K562 (cell line): ENCODE measurements around the gene MFAP5. TPM values are rescaled to one million over a fixed set of nuclear protein-coding genes. Genes with fewer than 3 reads are reported as not detected.

Source experiments
- CTBP1 ChIP-seq: fragments of 450-650 bp; IDR thresholded peaks from 2 replicates; pipeline ENCODE4 v1.6.1; 2016; ENCODE audit warnings: borderline replicate concordance
- ELK3 ChIP-seq: fragments of 450-650 bp; formaldehyde crosslinking; IDR thresholded peaks from 2 replicates; pipeline ENCODE4 v1.4.0; 2020; ENCODE audit warnings: mild to moderate bottlenecking
- HMGN3 ChIP-seq: IDR thresholded peaks from 2 replicates; pipeline ENCODE4 v1.6.1; 2011; ENCODE audit warnings: borderline replicate concordance, low read depth, mild to moderate bottlenecking, mixed read lengths, low read length; ENCODE audit not compliant: insufficient read length; ENCODE audit errors: extremely low read depth
- MLX ChIP-seq, 2 experiments: fragments of 450-650 bp in 1 of 2; sonication (generic) in 1 of 2; formaldehyde crosslinking; conservative IDR thresholded peaks; 2 replicates each; pipeline versions ENCODE4 v1.4.0 to v1.8.1; 2020 to 2022; ENCODE audit warnings: mild to moderate bottlenecking in 1 of 2, missing genetic modification reagents in 1 of 2
- NCOA1 ChIP-seq: fragments of 450-650 bp; IDR thresholded peaks from 2 replicates; pipeline ENCODE4 v1.6.1; 2016; ENCODE audit warnings: low read depth
- NCOR1 ChIP-seq: fragments of 450-650 bp; IDR thresholded peaks from 2 replicates; pipeline ENCODE4 v1.6.1; 2016; ENCODE audit warnings: mild to moderate bottlenecking, moderate library complexity
- NR4A1 ChIP-seq, 2 experiments: fragments of 250-450 bp in 1 of 2; fragments of 450-650 bp in 1 of 2; sonication (Bioruptor Pico) in 1 of 2; IDR thresholded peaks; 2 replicates each; pipeline versions ENCODE4 v1.4.0 to v1.6.1; 2016 to 2020; ENCODE audit warnings: mild to moderate bottlenecking in 2 of 2, missing compliant biosample characterization in 1 of 2, missing genetic modification characterization in 1 of 2, moderate library complexity in 1 of 2
- OTX1 ChIP-seq: fragments of 450-650 bp; formaldehyde crosslinking; IDR thresholded peaks from 2 replicates; pipeline ENCODE4 v1.4.0; 2022; ENCODE audit warnings: mild to moderate bottlenecking
- RBFOX2 ChIP-seq: fragments of 200-400 bp; formaldehyde crosslinking; IDR thresholded peaks from 2 replicates; pipeline ENCODE4 v1.6.1; 2017; ENCODE audit warnings: low read depth, mild to moderate bottlenecking, low read length, moderate library complexity
- STAG1 ChIP-seq: sonication (generic); formaldehyde crosslinking; IDR thresholded peaks from 2 replicates; pipeline ENCODE4 v1.5.0; 2020; ENCODE audit warnings: missing genetic modification reagents, borderline replicate concordance
- THRB ChIP-seq: fragments of 450-650 bp; formaldehyde crosslinking; conservative IDR thresholded peaks from 2 replicates; pipeline ENCODE4 v1.4.0; 2022; ENCODE audit warnings: mild to moderate bottlenecking, missing genetic modification characterization
- XRCC3 ChIP-seq: fragments of 450-650 bp; IDR thresholded peaks from 2 replicates; pipeline ENCODE4 v1.6.1; 2017; ENCODE audit warnings: mild to moderate bottlenecking, moderate library complexity
- ZBTB43 ChIP-seq: sonication (generic); formaldehyde crosslinking; IDR thresholded peaks from 2 replicates; pipeline ENCODE4 v1.8.0; 2023; ENCODE audit warnings: mild to moderate bottlenecking, missing genetic modification reagents
- ZBTB7A ChIP-seq: IDR thresholded peaks from 2 replicates; pipeline ENCODE4 v1.6.1; 2011; ENCODE audit warnings: low read depth, mild to moderate bottlenecking, low read length, moderate library complexity, borderline replicate concordance; ENCODE audit not compliant: control insufficient read depth
- ZFX ChIP-seq: sonication (generic); formaldehyde crosslinking; IDR thresholded peaks from 2 replicates; pipeline ENCODE4 v1.8.0; 2022; ENCODE audit warnings: mild to moderate bottlenecking, missing genetic modification reagents, moderate library complexity
- polyA plus RNA-seq, 8 experiments: library from polyadenylated mRNA; depleted of rRNA in 4 of 8; stranded (reverse) in 5 of 8; unstranded in 3 of 8; fragments of >200 nt; fragmentation: Nextera tagmentation in 2 of 8; fragmentation: Illumina TruSeq in 1 of 8; extraction: Ambion mirVana in 2 of 8; extraction: Trizol in 1 of 8; gene quantifications; 2 replicates each; pipeline versions ENCODE4 v1.2.1 to v1.2.3, GENCODE V29; 2011 to 2014; ENCODE audit warnings: inconsistent platforms in 1 of 8, missing spikeins in 1 of 8
- total RNA-seq, 7 experiments: library from RNA; depleted of rRNA in 6 of 7; stranded (reverse); fragments of >200 nt in 6 of 7; fragmentation: Illumina TruSeq in 2 of 7; extraction: Trizol in 2 of 7; gene quantifications; 2 replicates each; pipeline versions ENCODE4 v1.2.1 to v1.2.3, GENCODE V29; 2011 to 2021; ENCODE audit warnings: low replicate concordance in 1 of 7
- TF ChIP-seq, protein P1 (sequence below): fragments of 250-450 bp; sonication (Bioruptor Pico); IDR thresholded peaks from 2 replicates; pipeline ENCODE4 v1.5.0; 2020; ENCODE audit warnings: mild to moderate bottlenecking
- TF ChIP-seq, protein P2 (sequence below): sonication (generic); formaldehyde crosslinking; IDR thresholded peaks from 2 replicates; pipeline ENCODE4 v1.8.0; 2023; ENCODE audit warnings: mild to moderate bottlenecking, missing genetic modification reagents

The MFAP5 gene
- total and polyA plus RNA-seq, 9 of the 15 experiments (the other 6 are each of a cell fraction or from before 2014, with no cell fraction given) = not detected

GRCh38 chr12:8697476-8698131 is 35.0 kb upstream of the MFAP5 start, which contains the start of gene RIMKLB (continued):
- TF ChIP-seq ZBTB7A (peak; percentile 71; the same call in 1 of the 2 replicates), CTBP1 (peak; percentile 70), NCOR1 (no peak), THRB (CRISPR knock-in tag) (no peak), ZBTB43 (no peak), NCOA1 (no peak), HMGN3 (peak; percentile 26), STAG1 (CRISPR knock-in tag) (no peak), ELK3 (no peak), RBFOX2 (peak; percentile 80), NR4A1 (CRISPR knock-in tag; IDR thresholded peaks at IDR 0.05) (no peak), NR4A1 (tag; IDR thresholded peaks at IDR 0.05) (no peak), ZFX (CRISPR knock-in tag) (no peak), MLX (CRISPR knock-in tag; conservative IDR thresholded peaks at IDR 0.05) (no peak), XRCC3 (no peak), OTX1 (CRISPR knock-in tag) (no peak)
- TF ChIP-seq, protein P1, sequence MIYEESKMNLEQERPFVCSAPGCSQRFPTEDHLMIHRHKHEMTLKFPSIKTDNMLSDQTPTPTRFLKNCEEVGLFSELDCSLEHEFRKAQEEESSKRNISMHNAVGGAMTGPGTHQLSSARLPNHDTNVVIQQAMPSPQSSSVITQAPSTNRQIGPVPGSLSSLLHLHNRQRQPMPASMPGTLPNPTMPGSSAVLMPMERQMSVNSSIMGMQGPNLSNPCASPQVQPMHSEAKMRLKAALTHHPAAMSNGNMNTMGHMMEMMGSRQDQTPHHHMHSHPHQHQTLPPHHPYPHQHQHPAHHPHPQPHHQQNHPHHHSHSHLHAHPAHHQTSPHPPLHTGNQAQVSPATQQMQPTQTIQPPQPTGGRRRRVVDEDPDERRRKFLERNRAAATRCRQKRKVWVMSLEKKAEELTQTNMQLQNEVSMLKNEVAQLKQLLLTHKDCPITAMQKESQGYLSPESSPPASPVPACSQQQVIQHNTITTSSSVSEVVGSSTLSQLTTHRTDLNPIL (CRISPR knock-in tag) = no peak
- TF ChIP-seq, protein P2, sequence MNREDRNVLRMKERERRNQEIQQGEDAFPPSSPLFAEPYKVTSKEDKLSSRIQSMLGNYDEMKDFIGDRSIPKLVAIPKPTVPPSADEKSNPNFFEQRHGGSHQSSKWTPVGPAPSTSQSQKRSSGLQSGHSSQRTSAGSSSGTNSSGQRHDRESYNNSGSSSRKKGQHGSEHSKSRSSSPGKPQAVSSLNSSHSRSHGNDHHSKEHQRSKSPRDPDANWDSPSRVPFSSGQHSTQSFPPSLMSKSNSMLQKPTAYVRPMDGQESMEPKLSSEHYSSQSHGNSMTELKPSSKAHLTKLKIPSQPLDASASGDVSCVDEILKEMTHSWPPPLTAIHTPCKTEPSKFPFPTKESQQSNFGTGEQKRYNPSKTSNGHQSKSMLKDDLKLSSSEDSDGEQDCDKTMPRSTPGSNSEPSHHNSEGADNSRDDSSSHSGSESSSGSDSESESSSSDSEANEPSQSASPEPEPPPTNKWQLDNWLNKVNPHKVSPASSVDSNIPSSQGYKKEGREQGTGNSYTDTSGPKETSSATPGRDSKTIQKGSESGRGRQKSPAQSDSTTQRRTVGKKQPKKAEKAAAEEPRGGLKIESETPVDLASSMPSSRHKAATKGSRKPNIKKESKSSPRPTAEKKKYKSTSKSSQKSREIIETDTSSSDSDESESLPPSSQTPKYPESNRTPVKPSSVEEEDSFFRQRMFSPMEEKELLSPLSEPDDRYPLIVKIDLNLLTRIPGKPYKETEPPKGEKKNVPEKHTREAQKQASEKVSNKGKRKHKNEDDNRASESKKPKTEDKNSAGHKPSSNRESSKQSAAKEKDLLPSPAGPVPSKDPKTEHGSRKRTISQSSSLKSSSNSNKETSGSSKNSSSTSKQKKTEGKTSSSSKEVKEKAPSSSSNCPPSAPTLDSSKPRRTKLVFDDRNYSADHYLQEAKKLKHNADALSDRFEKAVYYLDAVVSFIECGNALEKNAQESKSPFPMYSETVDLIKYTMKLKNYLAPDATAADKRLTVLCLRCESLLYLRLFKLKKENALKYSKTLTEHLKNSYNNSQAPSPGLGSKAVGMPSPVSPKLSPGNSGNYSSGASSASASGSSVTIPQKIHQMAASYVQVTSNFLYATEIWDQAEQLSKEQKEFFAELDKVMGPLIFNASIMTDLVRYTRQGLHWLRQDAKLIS = no peak
